ENCODE results near the gene TMEM176B.

The TMEM176B gene

GRCh38 chr7:150830937-150831336 is 30.8 kb upstream of the TMEM176B start:
- no peak for TF ChIP-seq CTCF (conservative IDR thresholded peaks at IDR 0.05)
- no peak overlapping the region for H3K27ac ChIP-seq

GRCh38 chr7:150829426-150829825 is 29.3 kb upstream of the TMEM176B start:
- no peak overlapping the region for H3K27ac ChIP-seq
- no peak for TF ChIP-seq CTCF (conservative IDR thresholded peaks at IDR 0.05)

GRCh38 chr7:150828384-150828783 is 28.2 kb upstream of the TMEM176B start:
- no peak for TF ChIP-seq CTCF (conservative IDR thresholded peaks at IDR 0.05)

GRCh38 chr7:150826061-150826849 is 26.1 kb upstream of the TMEM176B start:
- no peak overlapping the region for H3K27ac ChIP-seq
- TF ChIP-seq CTCF (conservative IDR thresholded peaks at IDR 0.05) = no peak

More at GRCh38 chr7:150828384-150828783, 28.2 kb upstream of the TMEM176B start:
- H3K27ac ChIP-seq = no peak overlapping the region

GRCh38 chr7:150824379-150825177 is 24.4 kb upstream of the TMEM176B start:
- TF ChIP-seq CTCF (conservative IDR thresholded peaks at IDR 0.05) = no peak
- no peak overlapping the region for H3K27ac ChIP-seq

GRCh38 chr7:150823484-150824126 is 23.4 kb upstream of the TMEM176B start:
- TF ChIP-seq CTCF (conservative IDR thresholded peaks at IDR 0.05) = no peak

GRCh38 chr7:150823043-150823442 is 22.9 kb upstream of the TMEM176B start:
- no peak for TF ChIP-seq CTCF (conservative IDR thresholded peaks at IDR 0.05)

More at GRCh38 chr7:150823484-150824126, 23.4 kb upstream of the TMEM176B start:
- H3K27ac ChIP-seq = no peak overlapping the region

More at GRCh38 chr7:150823043-150823442, 22.9 kb upstream of the TMEM176B start:
- no peak overlapping the region for H3K27ac ChIP-seq

Data from VCaP (cell line).